ENCODE data around the gene LRRC7.
"Not testable (repeated sequence)": the region's sequence is repeated elsewhere in the genome, so short reads cannot be mapped to it uniquely, and the experiment has no call there.

LRRC7 gene

DNA sequence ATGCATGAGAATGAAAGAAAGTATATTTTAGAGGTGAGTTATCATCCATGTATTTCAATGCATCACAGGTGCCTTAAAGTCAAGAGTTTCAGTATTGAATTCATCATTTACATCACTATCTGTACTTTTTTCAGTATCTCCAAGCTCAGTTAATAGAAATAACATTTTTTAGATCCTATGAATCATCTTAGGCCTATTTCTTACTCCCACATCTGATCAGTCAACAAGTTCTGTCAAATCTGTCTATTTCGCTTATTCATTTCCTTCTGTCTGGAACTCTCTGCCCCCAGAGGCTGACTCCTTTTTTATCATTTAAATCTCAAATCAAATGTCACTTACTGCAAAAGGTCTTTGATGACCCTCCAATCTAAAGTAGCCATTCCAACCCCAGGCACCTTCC, 295.2 kb downstream of the LRRC7 start:
- no peak for DNase-seq (ENCODE audit: low read depth in 1 of 2, low spot score in 1 of 2)

DNA sequence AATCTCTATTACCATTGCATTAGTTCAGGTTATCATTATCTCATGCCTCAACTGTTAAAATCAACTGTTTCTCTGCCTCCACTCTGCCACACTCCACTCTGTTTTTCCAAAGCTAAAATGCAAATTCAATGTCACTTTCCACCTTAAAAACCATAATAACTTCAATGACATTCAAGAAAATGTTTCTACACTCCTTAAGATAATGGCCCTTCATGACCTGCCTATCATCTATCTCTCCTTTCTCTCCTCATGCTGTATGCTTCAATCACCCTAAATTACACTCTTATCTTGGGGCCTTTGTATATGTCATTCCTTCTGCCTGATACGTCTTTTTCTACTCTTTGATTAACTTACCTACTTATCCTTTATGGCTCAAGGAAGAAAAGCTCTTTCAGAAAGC, 296.0 kb downstream of the LRRC7 start:
- no peak for DNase-seq (ENCODE audit: low read depth in 1 of 2, low spot score in 1 of 2)

GRCh38 chr1:69871412-69871811, 303.7 kb downstream of the LRRC7 start:
- no peak for DNase-seq (ENCODE audit: low read depth in 1 of 2, low spot score in 1 of 2)

DNA sequence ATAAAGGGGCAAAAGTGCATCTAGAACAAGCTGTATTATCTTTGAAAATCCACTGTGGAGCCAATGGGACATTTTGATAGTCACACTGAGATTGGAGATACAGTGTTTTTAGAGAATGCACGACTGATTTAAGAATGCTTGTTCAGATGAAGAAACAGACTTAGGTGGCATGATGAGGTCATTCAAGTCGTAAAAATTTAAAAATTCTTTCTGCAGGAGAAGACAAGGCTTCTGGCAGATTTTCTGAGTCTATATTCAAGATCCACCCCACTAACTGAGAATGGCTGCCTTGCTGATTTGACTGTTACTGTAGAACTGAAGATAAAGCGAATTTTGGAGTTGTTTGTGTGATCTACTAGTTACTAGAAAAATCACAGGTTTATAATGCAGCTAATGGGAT, 310.6 kb downstream of the LRRC7 start:
- DNase-seq (ENCODE audit: low read depth in 1 of 2, low spot score in 1 of 2): no peak

GRCh38 chr1:69888016-69888415, 320.3 kb downstream of the LRRC7 start:
- not testable (repeated sequence) for DNase-seq (ENCODE audit: low read depth in 1 of 2, low spot score in 1 of 2)

DNA sequence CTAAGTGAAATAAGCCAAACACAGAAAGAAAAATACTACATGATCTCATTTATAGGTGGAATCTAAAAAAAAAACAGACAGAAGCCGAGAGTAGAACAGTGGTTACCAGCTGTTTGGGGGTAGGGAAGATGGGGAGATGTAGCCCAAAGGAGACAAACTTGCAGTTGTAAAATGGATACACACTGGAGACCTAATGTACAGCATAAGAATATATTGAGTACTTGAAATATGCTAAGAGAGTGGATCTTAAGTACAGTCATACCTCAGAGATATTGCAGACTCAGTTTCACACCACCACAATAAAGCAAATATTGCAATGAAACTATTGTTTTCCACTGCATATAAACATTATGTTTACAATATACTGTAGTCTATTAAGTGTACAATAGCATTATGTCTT, 320.9 kb downstream of the LRRC7 start:
- no peak for DNase-seq (ENCODE audit: low read depth in 1 of 2, low spot score in 1 of 2)

GRCh38 chr1:69898403-69898947, 330.8 kb downstream of the LRRC7 start:
- no peak for DNase-seq (ENCODE audit: low read depth in 1 of 2, low spot score in 1 of 2)

GRCh38 chr1:69911301-69911801, 343.6 kb downstream of the LRRC7 start:
- no peak for DNase-seq (ENCODE audit: low read depth in 1 of 2, low spot score in 1 of 2)

GRCh38 chr1:69913977-69914376, 346.3 kb downstream of the LRRC7 start:
- DNase-seq (ENCODE audit: low read depth in 1 of 2, low spot score in 1 of 2): no peak

- DNase-seq (ENCODE audit: low read depth in 1 of 2, low spot score in 1 of 2): no peak
Observed at GRCh38 chr1:69914976-69915765, 347.4 kb downstream of the LRRC7 start.

DNA sequence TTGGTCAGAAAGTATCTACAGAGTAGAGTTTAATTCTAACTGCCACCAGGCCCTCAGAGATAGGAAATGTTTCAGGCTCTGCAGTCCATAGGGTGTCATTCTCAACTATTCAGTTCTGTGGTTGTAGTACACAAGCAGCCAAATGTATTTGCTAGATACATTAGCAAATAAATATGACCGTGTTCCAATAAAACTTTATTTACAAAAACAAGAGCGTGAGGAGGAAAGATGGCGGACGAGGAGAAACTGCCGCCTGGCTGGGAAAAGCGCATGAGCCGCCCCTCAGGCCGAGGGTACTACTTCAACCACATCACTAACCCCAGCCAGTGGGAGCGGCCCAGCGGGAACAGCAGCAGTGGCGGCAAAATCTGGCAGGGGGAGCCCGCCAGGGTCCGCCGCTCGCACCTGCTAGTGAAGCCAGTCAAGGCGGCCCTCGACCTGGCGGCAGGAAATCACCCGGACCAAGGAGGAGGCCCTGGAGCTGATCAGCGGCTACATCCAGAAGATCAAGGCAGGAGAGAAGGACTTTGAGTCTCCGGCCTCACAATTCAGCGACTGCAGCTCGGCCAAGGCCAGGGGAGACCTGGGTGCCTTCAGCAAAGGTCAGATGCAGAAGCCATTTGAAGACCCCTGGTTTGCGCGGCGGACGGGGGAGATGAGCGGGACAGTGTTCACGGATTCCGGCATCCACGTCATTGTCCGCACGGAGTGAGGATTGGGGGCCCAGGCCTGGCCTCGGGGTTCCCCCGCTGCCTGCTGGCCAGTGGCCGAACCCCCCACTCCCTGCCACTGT, 351.6 kb downstream of the LRRC7 start:
- DNase-seq (ENCODE audit: low read depth in 1 of 2, low spot score in 1 of 2): no peak

GRCh38 chr1:69919922-69920273, 352.2 kb downstream of the LRRC7 start:
- no peak for DNase-seq (ENCODE audit: low read depth in 1 of 2, low spot score in 1 of 2)

DNA sequence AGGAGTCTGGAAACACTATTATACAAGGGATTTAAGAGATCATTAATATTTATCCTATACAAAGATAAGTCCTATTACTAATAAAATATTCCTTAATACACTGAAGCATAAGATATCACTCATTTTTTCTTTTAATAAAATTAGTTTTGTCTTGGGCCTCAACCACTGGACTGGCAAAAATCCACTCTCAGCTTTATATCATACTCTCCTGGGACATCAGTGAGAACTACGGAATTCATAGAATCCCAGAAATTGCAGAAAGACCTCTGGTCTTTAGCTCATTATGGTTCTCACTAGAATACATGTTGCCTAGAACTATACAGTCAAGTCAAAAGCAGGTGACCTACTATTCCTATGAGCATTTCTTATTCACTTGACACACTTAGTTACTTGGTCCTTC, 352.7 kb downstream of the LRRC7 start:
- no peak for DNase-seq (ENCODE audit: low read depth in 1 of 2, low spot score in 1 of 2)

- DNase-seq (ENCODE audit: low read depth in 1 of 2, low spot score in 1 of 2): no peak
Observed at GRCh38 chr1:69921486-69921885, 353.8 kb downstream of the LRRC7 start.

- DNase-seq (ENCODE audit: low read depth in 1 of 2, low spot score in 1 of 2): not testable (repeated sequence)
Observed at GRCh38 chr1:69928234-69928633, 360.5 kb downstream of the LRRC7 start.

- DNase-seq (ENCODE audit: low read depth in 1 of 2, low spot score in 1 of 2): no peak
Observed at GRCh38 chr1:69929308-69930057, 361.8 kb downstream of the LRRC7 start.

GRCh38 chr1:69930396-69930795, 362.7 kb downstream of the LRRC7 start:
- DNase-seq (ENCODE audit: low read depth in 1 of 2, low spot score in 1 of 2): no peak

GRCh38 chr1:69932760-69933159, 365.0 kb downstream of the LRRC7 start:
- DNase-seq (ENCODE audit: low read depth in 1 of 2, low spot score in 1 of 2): no peak

GRCh38 chr1:69940231-69940630, 372.5 kb downstream of the LRRC7 start:
- no peak for DNase-seq (ENCODE audit: low read depth in 1 of 2, low spot score in 1 of 2)

DNA sequence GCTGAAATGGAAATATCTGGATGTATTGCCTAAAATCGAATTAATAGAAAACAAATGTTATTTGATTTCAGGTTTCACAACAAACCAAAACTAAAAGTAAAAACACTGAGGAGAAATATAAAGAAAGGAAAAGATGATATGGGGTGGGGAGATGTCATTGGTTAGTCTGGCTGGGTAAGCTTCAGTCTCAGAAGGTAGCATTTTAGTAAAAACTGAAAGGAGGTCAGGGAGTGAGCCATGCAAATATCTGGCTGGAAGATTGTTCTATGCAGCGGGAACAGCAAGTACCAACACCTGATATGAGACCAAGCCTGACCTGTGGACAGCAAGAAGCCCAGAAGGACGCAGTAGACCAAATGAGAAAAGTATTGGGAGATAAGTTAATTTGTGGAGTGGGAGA, 373.1 kb downstream of the LRRC7 start:
- DNase-seq (ENCODE audit: low read depth in 1 of 2, low spot score in 1 of 2): no peak

DNA sequence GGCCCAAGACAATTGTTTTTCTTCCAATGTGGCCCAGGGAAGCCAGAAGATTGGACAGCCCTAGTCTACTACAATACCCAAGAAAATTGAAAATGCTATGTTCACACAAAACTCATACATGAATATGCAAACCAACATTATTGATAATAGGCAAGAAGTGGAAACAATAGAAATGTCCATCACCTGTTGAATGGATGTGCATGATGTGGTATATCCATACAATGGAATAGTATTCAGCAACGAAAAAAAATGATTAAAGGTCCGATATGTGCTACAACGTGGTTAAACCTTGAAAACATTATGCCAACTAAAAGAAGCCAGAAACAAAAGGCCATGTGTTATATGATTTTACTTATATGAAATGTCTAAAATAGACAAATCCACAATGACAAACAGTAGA, 375.3 kb downstream of the LRRC7 start:
- DNase-seq (ENCODE audit: low read depth in 1 of 2, low spot score in 1 of 2): no peak

All from activated CD4-positive, alpha-beta T cell treated with anti-CD3 and anti-CD28 coated beads, Interleukin-2, amount 50 U/mL, for 24 hours (primary cell).